Astrocyte (in vitro differentiated cells and primary cell): ENCODE measurements around the gene MATN1.

Experiments
- EZH2 ChIP-seq: IDR thresholded peaks from 2 replicates; pipeline ENCODE4 v1.6.1; 2012; ENCODE audit warnings: mild to moderate bottlenecking, low read length, inconsistent platforms; ENCODE audit not compliant: insufficient read depth
- TF ChIP-seq, protein P1 (sequence below): IDR thresholded peaks from 2 replicates; pipeline ENCODE4 v1.5.1; 2011; ENCODE audit warnings: low read depth, mild to moderate bottlenecking, inconsistent platforms, low read length, moderate library complexity; ENCODE audit not compliant: insufficient read depth

DNA sequence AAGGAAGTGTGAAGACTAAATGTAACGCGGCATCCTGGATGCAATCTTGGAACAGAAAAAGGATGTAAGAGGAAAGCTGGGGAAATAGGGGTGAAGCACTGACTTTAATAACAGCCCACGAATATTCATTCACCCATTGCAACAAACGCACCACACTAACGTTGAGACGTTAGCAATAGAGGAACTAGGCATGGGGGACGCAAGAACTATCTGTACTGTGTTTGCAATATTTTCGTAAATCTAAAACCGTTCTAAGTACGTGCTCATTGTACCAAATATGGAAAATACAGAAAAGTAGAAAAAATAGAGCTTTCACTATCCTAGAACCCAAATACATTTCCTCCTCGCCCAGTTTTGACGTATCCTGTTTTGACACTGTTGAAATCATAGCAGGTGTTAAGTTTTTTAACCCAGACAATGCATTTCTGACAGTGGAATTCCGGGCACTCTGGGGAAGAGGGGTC lies 30.3 kb upstream of the MATN1 start:
- TF ChIP-seq, protein P1, sequence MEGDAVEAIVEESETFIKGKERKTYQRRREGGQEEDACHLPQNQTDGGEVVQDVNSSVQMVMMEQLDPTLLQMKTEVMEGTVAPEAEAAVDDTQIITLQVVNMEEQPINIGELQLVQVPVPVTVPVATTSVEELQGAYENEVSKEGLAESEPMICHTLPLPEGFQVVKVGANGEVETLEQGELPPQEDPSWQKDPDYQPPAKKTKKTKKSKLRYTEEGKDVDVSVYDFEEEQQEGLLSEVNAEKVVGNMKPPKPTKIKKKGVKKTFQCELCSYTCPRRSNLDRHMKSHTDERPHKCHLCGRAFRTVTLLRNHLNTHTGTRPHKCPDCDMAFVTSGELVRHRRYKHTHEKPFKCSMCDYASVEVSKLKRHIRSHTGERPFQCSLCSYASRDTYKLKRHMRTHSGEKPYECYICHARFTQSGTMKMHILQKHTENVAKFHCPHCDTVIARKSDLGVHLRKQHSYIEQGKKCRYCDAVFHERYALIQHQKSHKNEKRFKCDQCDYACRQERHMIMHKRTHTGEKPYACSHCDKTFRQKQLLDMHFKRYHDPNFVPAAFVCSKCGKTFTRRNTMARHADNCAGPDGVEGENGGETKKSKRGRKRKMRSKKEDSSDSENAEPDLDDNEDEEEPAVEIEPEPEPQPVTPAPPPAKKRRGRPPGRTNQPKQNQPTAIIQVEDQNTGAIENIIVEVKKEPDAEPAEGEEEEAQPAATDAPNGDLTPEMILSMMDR = no peak
- TF ChIP-seq EZH2 = no peak
